HepG2 (cell line): Measurements from ENCODE around the gene TLNRD1. TPM values are rescaled to one million over a fixed set of nuclear protein-coding genes. Genes with fewer than 3 reads are reported as not detected.

Source experiments
- GTF3A ChIP-seq: sonication (generic); formaldehyde crosslinking; conservative IDR thresholded peaks from 2 replicates; pipeline ENCODE4 v1.4.0; 2020; ENCODE audit warnings: mild to moderate bottlenecking, missing genetic modification reagents
- HMG20B ChIP-seq: conservative IDR thresholded peaks from 2 replicates; pipeline ENCODE4 v1.6.1; 2016; ENCODE audit warnings: missing genetic modification reagents, missing compliant biosample characterization
- HNRNPUL1 ChIP-seq: fragments of 200-400 bp; formaldehyde crosslinking; IDR thresholded peaks from 2 replicates; pipeline ENCODE4 v1.6.1; 2017; ENCODE audit warnings: low read depth, mild to moderate bottlenecking, low read length, moderate library complexity
- JDP2 ChIP-seq: sonication (generic); formaldehyde crosslinking; IDR thresholded peaks from 2 replicates; pipeline ENCODE4 v1.8.1; 2022; ENCODE audit warnings: missing genetic modification reagents, borderline replicate concordance
- JUND ChIP-seq: sonication (generic); formaldehyde crosslinking; IDR thresholded peaks from 2 replicates; pipeline ENCODE4 v1.8.0; 2022; ENCODE audit warnings: mild to moderate bottlenecking, missing genetic modification reagents
- RARG ChIP-seq: sonication (generic); formaldehyde crosslinking; IDR thresholded peaks from 2 replicates; pipeline ENCODE4 v1.4.0; 2020; ENCODE audit warnings: low read depth, mild to moderate bottlenecking, missing genetic modification reagents
- TOPORS ChIP-seq: sonication (generic); formaldehyde crosslinking; IDR thresholded peaks from 2 replicates; pipeline ENCODE4 v1.8.0; 2023; ENCODE audit warnings: mild to moderate bottlenecking, missing genetic modification reagents
- U2AF1 ChIP-seq: fragments of 200-400 bp; formaldehyde crosslinking; optimal IDR thresholded peaks from 2 replicates; pipeline ENCODE3; 2017; ENCODE audit warnings: mild to moderate bottlenecking, low read depth, low read length
- ZBTB21 ChIP-seq: sonication (generic); formaldehyde crosslinking; IDR thresholded peaks from 2 replicates; pipeline ENCODE4 v1.4.0; 2020; ENCODE audit warnings: missing genetic modification reagents
- ZFP82 ChIP-seq: sonication (generic); formaldehyde crosslinking; IDR thresholded peaks from 2 replicates; pipeline ENCODE4 v1.5.1; 2020; ENCODE audit warnings: mild to moderate bottlenecking, missing genetic modification reagents, borderline replicate concordance
- ZNF124 ChIP-seq: sonication (generic); formaldehyde crosslinking; IDR thresholded peaks from 2 replicates; pipeline ENCODE4 v1.4.0; 2020; ENCODE audit warnings: missing genetic modification reagents
- ZNF451 ChIP-seq: sonication (generic); formaldehyde crosslinking; IDR thresholded peaks from 2 replicates; pipeline ENCODE4 v1.5.0; 2020; ENCODE audit warnings: mild to moderate bottlenecking, missing genetic modification reagents
- ZNF460 ChIP-seq: sonication (generic); formaldehyde crosslinking; IDR thresholded peaks from 2 replicates; pipeline ENCODE4 v1.5.1; 2020; ENCODE audit warnings: missing genetic modification reagents, mild to moderate bottlenecking, borderline replicate concordance
- ZNF547 ChIP-seq: sonication (generic); formaldehyde crosslinking; IDR thresholded peaks from 2 replicates; pipeline ENCODE4 v1.5.1; 2020; ENCODE audit warnings: mild to moderate bottlenecking, missing genetic modification reagents
- ZNF749 ChIP-seq: sonication (generic); formaldehyde crosslinking; IDR thresholded peaks from 2 replicates; pipeline ENCODE4 v1.8.0; 2022; ENCODE audit warnings: mild to moderate bottlenecking, missing genetic modification reagents, moderate library complexity, borderline replicate concordance
- polyA plus RNA-seq, 8 experiments: library from polyadenylated mRNA; depleted of rRNA in 3 of 8; stranded (reverse) in 7 of 8; unstranded in 1 of 8; fragments of >200 nt; fragmentation: Illumina TruSeq in 4 of 8; extraction: Trizol in 4 of 8; gene quantifications; 2 replicates each; pipeline versions ENCODE4 v1.2.1 to v1.2.3, GENCODE V29; 2011 to 2016; ENCODE audit warnings: low read depth in 4 of 8, missing spikeins in 1 of 8, mixed read lengths in 1 of 8; ENCODE audit not compliant: insufficient read depth in 1 of 8
- total RNA-seq, 5 experiments: library from RNA; depleted of rRNA; stranded (reverse); fragments of >200 nt; fragmentation: Illumina TruSeq; extraction: Trizol; gene quantifications; 2 replicates each; pipeline ENCODE4 v1.2.3, GENCODE V29; 2016; ENCODE audit warnings: low read depth in 1 of 5
- TF ChIP-seq, protein P1 (sequence below): sonication (generic); formaldehyde crosslinking; IDR thresholded peaks from 2 replicates; pipeline ENCODE4 v1.5.0; 2020; ENCODE audit warnings: mild to moderate bottlenecking, missing genetic modification reagents, borderline replicate concordance
- TF ChIP-seq, protein P2 (sequence below): sonication (generic); formaldehyde crosslinking; conservative IDR thresholded peaks from 2 replicates; pipeline ENCODE4 v1.8.1; 2023; ENCODE audit warnings: missing genetic modification reagents
- TF ChIP-seq, protein P3 (sequence below): sonication (generic); formaldehyde crosslinking; IDR thresholded peaks from 2 replicates; pipeline ENCODE4 v1.8.0; 2022; ENCODE audit warnings: missing genetic modification reagents, mild to moderate bottlenecking, moderate library complexity, borderline replicate concordance
- TF ChIP-seq, protein P4 (sequence below): sonication (generic); formaldehyde crosslinking; IDR thresholded peaks from 2 replicates; pipeline ENCODE4 v1.5.0; 2020; ENCODE audit warnings: mild to moderate bottlenecking, missing genetic modification reagents

The TLNRD1 gene
- total and polyA plus RNA-seq, 2 of the 13 experiments (the other 11 are each of a cell fraction or from before 2014, with no cell fraction given): 3.4 to 5.3 TPM

DNA sequence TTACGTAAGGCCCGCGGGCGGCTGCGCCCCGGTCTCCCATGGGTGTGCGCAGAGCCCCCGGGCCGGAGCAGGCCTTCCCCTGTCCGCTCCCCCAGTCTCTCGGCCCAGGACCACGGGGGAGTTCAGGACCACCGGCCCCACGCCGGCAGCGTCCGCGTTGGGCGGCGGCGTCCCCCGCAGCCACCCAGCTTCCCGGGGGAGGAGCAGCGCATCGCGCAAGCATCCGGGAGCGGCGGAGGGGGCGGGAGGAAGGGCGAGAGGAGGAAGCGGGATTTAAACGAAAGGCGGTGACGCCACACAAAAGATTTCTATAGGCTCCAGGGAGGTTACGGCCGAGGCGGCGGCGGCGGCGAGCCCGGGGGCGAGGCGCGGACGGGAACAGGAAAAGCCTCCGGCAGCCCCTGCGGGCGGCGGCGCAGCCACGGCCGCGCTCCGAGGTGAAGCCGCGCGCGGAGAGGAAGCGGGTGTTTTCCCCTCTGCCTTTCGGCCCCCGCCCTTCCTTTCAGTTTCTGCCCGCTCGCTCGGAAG is at the start of gene TLNRD1 (continued):
- no peak for TF ChIP-seq ZNF460
- TF ChIP-seq JDP2: no peak
- no peak for TF ChIP-seq ZNF124 (CRISPR knock-in tag)
- 0 out of 2 replicates have a peak, but pooled peaks have one; percentile 23 for TF ChIP-seq ZNF749 (CRISPR knock-in tag)
- TF ChIP-seq HNRNPUL1: no peak
- no peak for TF ChIP-seq TOPORS (CRISPR knock-in tag)
- TF ChIP-seq GTF3A (CRISPR knock-in tag): no peak; the same call in 1 of the 2 replicates
- TF ChIP-seq U2AF1: no peak
- TF ChIP-seq ZBTB21 (CRISPR knock-in tag): no peak
- TF ChIP-seq, protein P1, sequence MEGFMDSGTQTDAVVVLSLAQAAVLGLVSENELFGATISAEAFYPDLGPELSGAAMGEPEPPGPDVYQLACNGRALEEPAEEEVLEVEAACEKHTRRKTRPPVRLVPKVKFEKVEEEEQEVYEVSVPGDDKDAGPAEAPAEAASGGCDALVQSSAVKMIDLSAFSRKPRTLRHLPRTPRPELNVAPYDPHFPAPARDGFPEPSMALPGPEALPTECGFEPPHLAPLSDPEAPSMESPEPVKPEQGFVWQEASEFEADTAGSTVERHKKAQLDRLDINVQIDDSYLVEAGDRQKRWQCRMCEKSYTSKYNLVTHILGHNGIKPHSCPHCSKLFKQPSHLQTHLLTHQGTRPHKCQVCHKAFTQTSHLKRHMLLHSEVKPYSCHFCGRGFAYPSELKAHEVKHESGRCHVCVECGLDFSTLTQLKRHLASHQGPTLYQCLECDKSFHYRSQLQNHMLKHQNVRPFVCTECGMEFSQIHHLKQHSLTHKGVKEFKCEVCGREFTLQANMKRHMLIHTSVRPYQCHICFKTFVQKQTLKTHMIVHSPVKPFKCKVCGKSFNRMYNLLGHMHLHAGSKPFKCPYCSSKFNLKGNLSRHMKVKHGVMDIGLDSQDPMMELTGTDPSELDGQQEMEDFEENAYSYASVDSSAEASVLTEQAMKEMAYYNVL (CRISPR knock-in tag): no peak
- TF ChIP-seq, protein P2, sequence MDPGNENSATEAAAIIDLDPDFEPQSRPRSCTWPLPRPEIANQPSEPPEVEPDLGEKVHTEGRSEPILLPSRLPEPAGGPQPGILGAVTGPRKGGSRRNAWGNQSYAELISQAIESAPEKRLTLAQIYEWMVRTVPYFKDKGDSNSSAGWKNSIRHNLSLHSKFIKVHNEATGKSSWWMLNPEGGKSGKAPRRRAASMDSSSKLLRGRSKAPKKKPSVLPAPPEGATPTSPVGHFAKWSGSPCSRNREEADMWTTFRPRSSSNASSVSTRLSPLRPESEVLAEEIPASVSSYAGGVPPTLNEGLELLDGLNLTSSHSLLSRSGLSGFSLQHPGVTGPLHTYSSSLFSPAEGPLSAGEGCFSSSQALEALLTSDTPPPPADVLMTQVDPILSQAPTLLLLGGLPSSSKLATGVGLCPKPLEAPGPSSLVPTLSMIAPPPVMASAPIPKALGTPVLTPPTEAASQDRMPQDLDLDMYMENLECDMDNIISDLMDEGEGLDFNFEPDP (CRISPR knock-in tag): no peak
- TF ChIP-seq ZFP82 (CRISPR knock-in tag): no peak
- TF ChIP-seq, protein P3, sequence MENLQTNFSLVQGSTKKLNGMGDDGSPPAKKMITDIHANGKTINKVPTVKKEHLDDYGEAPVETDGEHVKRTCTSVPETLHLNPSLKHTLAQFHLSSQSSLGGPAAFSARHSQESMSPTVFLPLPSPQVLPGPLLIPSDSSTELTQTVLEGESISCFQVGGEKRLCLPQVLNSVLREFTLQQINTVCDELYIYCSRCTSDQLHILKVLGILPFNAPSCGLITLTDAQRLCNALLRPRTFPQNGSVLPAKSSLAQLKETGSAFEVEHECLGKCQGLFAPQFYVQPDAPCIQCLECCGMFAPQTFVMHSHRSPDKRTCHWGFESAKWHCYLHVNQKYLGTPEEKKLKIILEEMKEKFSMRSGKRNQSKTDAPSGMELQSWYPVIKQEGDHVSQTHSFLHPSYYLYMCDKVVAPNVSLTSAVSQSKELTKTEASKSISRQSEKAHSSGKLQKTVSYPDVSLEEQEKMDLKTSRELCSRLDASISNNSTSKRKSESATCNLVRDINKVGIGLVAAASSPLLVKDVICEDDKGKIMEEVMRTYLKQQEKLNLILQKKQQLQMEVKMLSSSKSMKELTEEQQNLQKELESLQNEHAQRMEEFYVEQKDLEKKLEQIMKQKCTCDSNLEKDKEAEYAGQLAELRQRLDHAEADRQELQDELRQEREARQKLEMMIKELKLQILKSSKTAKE (CRISPR knock-in tag): peak; percentile 58
- no peak for TF ChIP-seq RARG (CRISPR knock-in tag)
- TF ChIP-seq ZNF547 (CRISPR knock-in tag): 0 out of 2 replicates have a peak, but pooled peaks have one; percentile 39
- TF ChIP-seq ZNF451 (CRISPR knock-in tag): no peak; the same call in 1 of the 2 replicates
- TF ChIP-seq, protein P4, sequence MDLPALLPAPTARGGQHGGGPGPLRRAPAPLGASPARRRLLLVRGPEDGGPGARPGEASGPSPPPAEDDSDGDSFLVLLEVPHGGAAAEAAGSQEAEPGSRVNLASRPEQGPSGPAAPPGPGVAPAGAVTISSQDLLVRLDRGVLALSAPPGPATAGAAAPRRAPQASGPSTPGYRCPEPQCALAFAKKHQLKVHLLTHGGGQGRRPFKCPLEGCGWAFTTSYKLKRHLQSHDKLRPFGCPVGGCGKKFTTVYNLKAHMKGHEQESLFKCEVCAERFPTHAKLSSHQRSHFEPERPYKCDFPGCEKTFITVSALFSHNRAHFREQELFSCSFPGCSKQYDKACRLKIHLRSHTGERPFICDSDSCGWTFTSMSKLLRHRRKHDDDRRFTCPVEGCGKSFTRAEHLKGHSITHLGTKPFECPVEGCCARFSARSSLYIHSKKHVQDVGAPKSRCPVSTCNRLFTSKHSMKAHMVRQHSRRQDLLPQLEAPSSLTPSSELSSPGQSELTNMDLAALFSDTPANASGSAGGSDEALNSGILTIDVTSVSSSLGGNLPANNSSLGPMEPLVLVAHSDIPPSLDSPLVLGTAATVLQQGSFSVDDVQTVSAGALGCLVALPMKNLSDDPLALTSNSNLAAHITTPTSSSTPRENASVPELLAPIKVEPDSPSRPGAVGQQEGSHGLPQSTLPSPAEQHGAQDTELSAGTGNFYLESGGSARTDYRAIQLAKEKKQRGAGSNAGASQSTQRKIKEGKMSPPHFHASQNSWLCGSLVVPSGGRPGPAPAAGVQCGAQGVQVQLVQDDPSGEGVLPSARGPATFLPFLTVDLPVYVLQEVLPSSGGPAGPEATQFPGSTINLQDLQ (CRISPR knock-in tag): peak; percentile 25; the same call in 1 of the 2 replicates
- no peak for TF ChIP-seq JUND (CRISPR knock-in tag)
- no peak for TF ChIP-seq HMG20B (CRISPR knock-in tag)
